Gastroesophageal sphincter (tissue), 4 donors: Measurements from ENCODE around the gene OGDH. TPM values are rescaled to one million over a fixed set of nuclear protein-coding genes. Genes with fewer than 3 reads are reported as not detected.
"Not testable (repeated sequence)": the region's sequence is repeated elsewhere in the genome, so short reads cannot be mapped to it uniquely, and the experiment has no call there.

ENCODE experiments used
- ATAC-seq: fragments of 150-250 bp; one replicate; pipeline ENCODE4 v1.9.1; 2016; ENCODE audit warnings: mild to moderate bottlenecking, moderate library complexity
- H3K27ac ChIP-seq, 4 donors: fragments of 200-600 bp; sonication (generic) in 3 of 4; 1 replicate in 3 of 4; 2 replicates in 1 of 4; pipeline ENCODE4 v1.5.1; 2016 to 2019
- H3K27me3 ChIP-seq: fragments of 200-600 bp; sonication (generic); one replicate; pipeline ENCODE4 v1.5.1; 2019
- H3K36me3 ChIP-seq, 2 donors: fragments of 200-600 bp; sonication (generic); one replicate each; pipeline ENCODE4 v1.5.1; 2019; ENCODE audit warnings: control low read depth in 1 of 2
- H3K4me1 ChIP-seq, 3 donors: fragments of 200-600 bp; sonication (generic); 1 replicate in 2 of 3; 2 replicates in 1 of 3; pipeline ENCODE4 v1.5.1; 2016 to 2019; ENCODE audit warnings: control low read depth in 2 of 3
- H3K4me3 ChIP-seq, 2 donors: fragments of 200-600 bp; sonication (generic); one replicate each; pipeline ENCODE4 v1.5.1; 2019; ENCODE audit warnings: mild to moderate bottlenecking in 1 of 2, moderate library complexity in 1 of 2
- H3K9me3 ChIP-seq, 3 donors: fragments of 200-600 bp; sonication (generic); one replicate each; pipeline ENCODE4 v1.5.1; 2017 to 2019; ENCODE audit warnings: control low read depth in 2 of 3
- CTCF ChIP-seq, 4 experiments: fragments of 200-600 bp in 2 of 4; fragments of 450-650 bp in 2 of 4; sonication (generic) in 1 of 4; IDR thresholded peaks; one replicate each; pipeline ENCODE4 v1.5.1; 2017 to 2019; ENCODE audit warnings: antibody characterized with exemption in 4 of 4, mild to moderate bottlenecking in 2 of 4, moderate library complexity in 2 of 4
- EP300 ChIP-seq: sonication (generic); formaldehyde crosslinking; IDR thresholded peaks from one replicate; pipeline ENCODE4 v1.6.1; 2017; ENCODE audit warnings: antibody characterized with exemption, mild to moderate bottlenecking
- POLR2A ChIP-seq, 2 donors: fragments of 450-650 bp; IDR thresholded peaks; one replicate each; pipeline ENCODE4 v1.6.1; 2017; ENCODE audit warnings: antibody characterized with exemption in 2 of 2, mild to moderate bottlenecking in 2 of 2, moderate library complexity in 1 of 2
- POLR2AphosphoS5 ChIP-seq: sonication (generic); formaldehyde crosslinking; IDR thresholded peaks from one replicate; pipeline ENCODE4 v1.6.1; 2017; ENCODE audit warnings: antibody characterized with exemption
- WGBS, 2 donors: methylation state at CpG; one replicate each; pipeline ENCODE4 v1.1.5; 2018; ENCODE audit warnings: low coverage in 1 of 2; 5-methylcytosine and 5-hydroxymethylcytosine counted together
- total RNA-seq, 4 donors: library from RNA; depleted of rRNA; stranded (reverse); fragments of >200 nt; gene quantifications; one replicate each; pipeline ENCODE4 v1.1.0, GENCODE V29; 2016

OGDH gene
- total RNA-seq, 4 donors from 2014 or later = 112 to 222 (median 137) TPM

DNA sequence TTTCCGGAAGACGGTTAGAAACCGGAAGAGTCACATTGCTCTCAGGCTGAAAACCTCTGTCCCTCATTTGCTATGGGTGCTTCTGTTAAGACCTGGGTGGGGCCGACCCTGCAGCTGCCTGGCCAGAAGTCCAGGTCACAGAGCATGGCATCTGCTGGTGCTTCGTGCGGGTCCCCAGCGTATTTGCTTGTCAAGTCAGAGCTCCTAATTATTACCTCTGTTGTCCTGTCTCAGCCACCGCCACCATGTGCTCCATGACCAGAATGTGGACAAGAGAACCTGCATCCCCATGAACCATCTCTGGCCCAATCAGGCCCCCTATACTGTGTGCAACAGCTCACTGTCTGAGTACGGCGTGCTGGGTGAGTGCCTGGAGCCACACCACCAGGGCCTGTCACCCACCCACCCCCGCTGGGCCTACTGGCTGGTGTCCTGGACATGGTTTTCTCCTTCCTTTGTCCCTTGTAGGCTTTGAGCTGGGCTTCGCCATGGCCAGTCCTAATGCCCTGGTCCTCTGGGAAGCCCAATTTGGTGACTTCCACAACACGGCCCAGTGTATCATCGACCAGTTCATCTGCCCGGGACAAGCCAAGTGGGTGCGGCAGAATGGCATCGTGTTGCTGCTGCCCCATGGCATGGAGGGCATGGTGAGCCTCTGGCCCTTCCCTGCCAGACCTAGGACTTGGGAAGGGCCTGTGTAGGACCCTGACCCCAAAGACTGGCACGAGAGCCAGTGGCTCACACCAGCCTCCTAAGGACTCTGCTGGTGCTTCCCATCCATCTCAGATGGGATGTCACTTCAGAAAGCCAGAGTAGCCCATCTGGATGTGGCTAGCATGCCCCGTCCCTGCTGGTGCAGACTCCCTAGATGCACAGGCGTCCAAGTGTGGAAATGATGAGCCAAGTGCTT, 91.0 kb downstream of the OGDH start:
- no peaks in the 10 kb centered on the region for H3K9me3 ChIP-seq
- no peak overlapping the region for H3K27ac ChIP-seq
- no peaks in the 10 kb centered on the region for H3K27me3 ChIP-seq
- no peak for ATAC-seq
- no peaks in the 10 kb centered on the region for H3K4me1 ChIP-seq
- WGBS, 2 donors = 60% methylated on average over 1 of the region's 20 CpGs; no CpG with 5 or more reads in 1 of the 2 donors
- TF ChIP-seq POLR2A (IDR thresholded peaks at IDR 0.05) (no peak), CTCF (IDR thresholded peaks at IDR 0.05) (no peak)
- H3K36me3 ChIP-seq = peaks cover 0 to 99% of the 10 kb centered on the region in 2 donors
- no peak overlapping the region for H3K4me3 ChIP-seq

DNA sequence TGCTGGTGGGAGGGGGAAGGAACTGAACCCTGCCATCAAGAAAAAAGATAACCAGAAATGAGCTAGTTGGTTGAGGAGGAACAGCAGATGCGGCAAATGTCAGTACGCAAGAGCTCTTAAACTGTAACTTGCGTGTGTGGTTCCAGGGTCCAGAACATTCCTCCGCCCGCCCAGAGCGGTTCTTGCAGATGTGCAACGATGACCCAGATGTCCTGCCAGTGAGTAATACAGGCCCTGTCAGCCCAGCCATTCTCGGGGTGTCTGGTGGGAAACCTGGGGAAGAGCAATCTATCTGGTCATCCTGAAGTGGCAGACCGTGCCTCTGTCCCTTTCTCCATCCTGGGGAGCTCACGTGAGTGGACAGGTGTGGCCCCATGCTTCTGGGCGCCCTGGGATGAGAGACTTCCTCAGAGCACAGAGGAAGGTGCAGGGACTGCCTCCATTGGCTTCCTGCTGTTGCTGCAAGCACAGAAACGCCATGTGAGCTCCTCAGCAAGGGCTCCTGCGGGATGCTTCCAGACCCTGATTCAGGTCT, 91.7 kb downstream of the OGDH start:
- ATAC-seq = no peak
- no peaks in the 10 kb centered on the region for H3K9me3 ChIP-seq
- WGBS, 2 donors = 100% methylated on average over 1 to 6 of the region's 13 CpGs
- no peaks in the 10 kb centered on the region for H3K4me1 ChIP-seq
- H3K4me3 ChIP-seq = no peak overlapping the region
- H3K36me3 ChIP-seq = peaks cover 0 to 100% of the 10 kb centered on the region in 2 donors
- no peaks in the 10 kb centered on the region for H3K27me3 ChIP-seq
- TF ChIP-seq EP300 (no peak), POLR2A (IDR thresholded peaks at IDR 0.05) (no peak)
- H3K27ac ChIP-seq = no peak overlapping the region

DNA sequence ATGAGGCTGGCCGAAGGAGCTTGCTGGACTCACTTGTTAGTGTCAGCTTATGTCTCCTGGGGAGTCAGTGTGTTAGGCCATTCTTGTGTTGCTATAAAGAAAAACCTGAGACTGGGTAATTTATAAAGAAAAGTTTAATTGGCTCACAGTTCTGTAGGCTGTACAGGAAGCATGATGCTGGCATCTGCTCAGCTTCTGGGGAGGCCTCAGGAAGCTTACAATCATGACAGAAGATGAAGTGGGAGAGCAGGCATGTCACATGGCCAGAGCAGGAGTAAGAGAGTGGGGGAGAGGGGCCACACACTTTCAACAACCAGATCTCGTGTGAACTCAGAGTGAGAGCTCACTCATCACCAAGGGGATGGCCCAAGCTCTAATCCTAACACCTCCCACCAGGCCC, 93.2 kb downstream of the OGDH start:
- H3K27me3 ChIP-seq, ATAC-seq: not testable (repeated sequence)
- WGBS, 2 donors = 79 to 82% methylated on average over 2 of the region's 2 CpGs

DNA sequence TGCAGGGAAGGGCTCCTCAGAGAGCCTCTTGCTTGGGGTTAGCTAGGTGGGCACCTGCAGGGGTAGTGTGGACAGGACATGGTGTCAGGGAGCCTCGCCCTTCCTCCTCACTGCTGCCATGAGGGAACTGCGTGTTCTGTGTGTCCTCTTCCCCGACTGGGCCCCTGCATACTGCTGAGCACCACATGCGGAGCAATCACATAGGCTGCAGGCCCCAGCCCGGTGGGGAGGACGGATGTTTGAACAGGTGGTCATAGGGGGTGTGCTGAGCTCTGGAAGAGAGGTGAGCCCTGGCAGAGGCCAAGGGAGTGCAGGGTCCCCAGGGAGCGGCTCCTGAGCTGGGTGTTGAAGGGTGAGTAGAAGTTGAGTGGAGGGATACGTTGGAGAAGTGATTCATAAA, 93.9 kb downstream of the OGDH start:
- Histone ChIP-seq H3K4me1 (no peaks in the 10 kb centered on the region), H3K36me3 (peaks cover 0 to 95% of the 10 kb centered on the region in 2 donors), H3K4me3 (no peak overlapping the region), H3K27me3 (no peaks in the 10 kb centered on the region), H3K9me3 (no peaks in the 10 kb centered on the region), H3K27ac (no peak overlapping the region)
- ATAC-seq = no peak
- no peak for TF ChIP-seq CTCF (IDR thresholded peaks at IDR 0.05)
- TF ChIP-seq EP300 = no peak
- TF ChIP-seq POLR2AphosphoS5 = no peak
- no peak for TF ChIP-seq POLR2A (IDR thresholded peaks at IDR 0.05)
- 79 to 90% methylated on average over 2 of the region's 8 CpGs for WGBS, 2 donors

More for the DNA sequence above, 93.2 kb downstream of the OGDH start:
- H3K4me1 ChIP-seq, H3K9me3 ChIP-seq, H3K27ac ChIP-seq, H3K4me3 ChIP-seq: not testable (repeated sequence)
- H3K36me3 ChIP-seq = peaks cover 0 to 100% of the 10 kb centered on the region in 2 donors

DNA sequence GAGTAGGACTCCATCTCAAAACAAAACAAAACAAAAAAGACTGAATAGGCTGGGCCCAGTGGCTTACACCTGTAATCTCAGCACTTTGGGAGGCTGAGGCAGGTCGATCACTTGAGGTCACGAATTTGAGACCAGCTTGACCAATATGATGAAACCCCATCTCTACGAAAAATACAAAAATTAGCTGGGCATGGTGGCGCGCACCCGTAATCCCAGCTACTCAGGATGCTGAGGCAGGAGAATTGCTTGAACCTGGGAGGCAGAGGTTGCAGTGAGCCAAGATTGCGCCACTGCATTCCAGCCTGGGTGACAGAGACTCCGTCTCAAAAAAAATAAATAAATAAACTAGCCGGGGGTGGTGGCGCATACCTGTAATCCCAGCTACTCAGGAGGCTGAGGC, 97.0 kb downstream of the OGDH start:
- H3K36me3 ChIP-seq = peaks cover 0 to 94% of the 10 kb centered on the region in 2 donors
- H3K27ac ChIP-seq, H3K9me3 ChIP-seq, H3K27me3 ChIP-seq, H3K4me1 ChIP-seq, H3K4me3 ChIP-seq, ATAC-seq: not testable (repeated sequence)
- 94 to 95% methylated on average over 2 to 10 of the region's 10 CpGs for WGBS, 2 donors

DNA sequence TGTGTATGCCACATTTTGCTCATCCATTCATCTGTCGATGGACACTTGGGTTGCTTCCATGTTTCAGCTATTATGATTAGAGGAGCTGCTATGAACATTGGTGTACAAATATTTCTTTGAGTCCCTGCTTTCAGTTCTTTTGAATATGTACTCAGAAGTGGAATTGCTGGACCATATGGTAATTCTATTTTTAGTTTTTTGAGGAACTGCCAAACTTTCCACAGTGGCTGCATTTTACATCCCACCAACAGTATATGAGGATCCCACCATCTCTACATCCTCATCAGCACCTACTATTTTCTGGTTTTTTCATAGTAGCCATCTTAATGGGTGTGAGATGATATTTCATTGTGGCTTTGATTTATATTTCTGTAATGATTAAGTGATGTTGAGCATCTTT, 97.5 kb downstream of the OGDH start:
- H3K4me3 ChIP-seq = no peak overlapping the region
- WGBS, 2 donors = 30 to 50% methylated on average over 1 of the region's 1 CpG
- H3K36me3 ChIP-seq = peaks cover 0 to 94% of the 10 kb centered on the region in 2 donors
- TF ChIP-seq CTCF (IDR thresholded peaks at IDR 0.05) = no peak
- TF ChIP-seq EP300 = no peak
- TF ChIP-seq POLR2AphosphoS5 = no peak
- no peak for TF ChIP-seq POLR2A (IDR thresholded peaks at IDR 0.05)
- no peaks in the 10 kb centered on the region for H3K4me1 ChIP-seq
- no peak overlapping the region for H3K27ac ChIP-seq
- no peaks in the 10 kb centered on the region for H3K9me3 ChIP-seq
- H3K27me3 ChIP-seq = no peaks in the 10 kb centered on the region
- no peak for ATAC-seq
